ENCODE data around the gene ZNF439.
A peak's percentile ranks its signal among the peaks of the same experiment; 100 is the strongest.
"Not testable (repeated sequence)": the region's sequence is repeated elsewhere in the genome, so short reads cannot be mapped to it uniquely, and the experiment has no call there.

The ZNF439 gene

GRCh38 chr19:11872624-11873023 lies 24.1 kb downstream of the ZNF439 start:
- DNase-seq: no peak

- no peak for DNase-seq
Observed at GRCh38 chr19:11873762-11874161, 25.2 kb downstream of the ZNF439 start.

GRCh38 chr19:11879687-11880266 lies 31.3 kb downstream of the ZNF439 start:
- DNase-seq: peak; percentile 24

GRCh38 chr19:11880598-11880997 lies 32.1 kb downstream of the ZNF439 start:
- DNase-seq: no peak

- peak; percentile 52 for DNase-seq
Observed at GRCh38 chr19:11881151-11881800, 32.8 kb downstream of the ZNF439 start.

GRCh38 chr19:11882606-11883005 lies 34.1 kb downstream of the ZNF439 start:
- DNase-seq: no peak

GRCh38 chr19:11887234-11887610 lies 38.7 kb downstream of the ZNF439 start:
- DNase-seq: no peak

GRCh38 chr19:11887611-11888531 lies 39.3 kb downstream of the ZNF439 start, which contains the start of gene ZNF69:
ZNF69 (plus strand) TSS chr19:11887782; CDS start chr19:11887924, 142 bp downstream.
- peak; percentile 5 for DNase-seq

- not testable (repeated sequence) for DNase-seq
Observed at GRCh38 chr19:11889901-11890300, 41.4 kb downstream of the ZNF439 start.

GRCh38 chr19:11890634-11891033 lies 42.1 kb downstream of the ZNF439 start:
- DNase-seq: no peak

- no peak for DNase-seq
Observed at GRCh38 chr19:11894851-11895250, 46.3 kb downstream of the ZNF439 start.

GRCh38 chr19:11902228-11902627 lies 53.7 kb downstream of the ZNF439 start:
- DNase-seq: no peak

- no peak for DNase-seq
Observed at GRCh38 chr19:11905928-11906327, 57.4 kb downstream of the ZNF439 start.

GRCh38 chr19:11911937-11912336 lies 63.4 kb downstream of the ZNF439 start:
- not testable (repeated sequence) for DNase-seq

- not testable (repeated sequence) for DNase-seq
Observed at GRCh38 chr19:11914417-11915051, 66.0 kb downstream of the ZNF439 start.
